ENCODE results near the gene CALY.

The CALY gene

DNA sequence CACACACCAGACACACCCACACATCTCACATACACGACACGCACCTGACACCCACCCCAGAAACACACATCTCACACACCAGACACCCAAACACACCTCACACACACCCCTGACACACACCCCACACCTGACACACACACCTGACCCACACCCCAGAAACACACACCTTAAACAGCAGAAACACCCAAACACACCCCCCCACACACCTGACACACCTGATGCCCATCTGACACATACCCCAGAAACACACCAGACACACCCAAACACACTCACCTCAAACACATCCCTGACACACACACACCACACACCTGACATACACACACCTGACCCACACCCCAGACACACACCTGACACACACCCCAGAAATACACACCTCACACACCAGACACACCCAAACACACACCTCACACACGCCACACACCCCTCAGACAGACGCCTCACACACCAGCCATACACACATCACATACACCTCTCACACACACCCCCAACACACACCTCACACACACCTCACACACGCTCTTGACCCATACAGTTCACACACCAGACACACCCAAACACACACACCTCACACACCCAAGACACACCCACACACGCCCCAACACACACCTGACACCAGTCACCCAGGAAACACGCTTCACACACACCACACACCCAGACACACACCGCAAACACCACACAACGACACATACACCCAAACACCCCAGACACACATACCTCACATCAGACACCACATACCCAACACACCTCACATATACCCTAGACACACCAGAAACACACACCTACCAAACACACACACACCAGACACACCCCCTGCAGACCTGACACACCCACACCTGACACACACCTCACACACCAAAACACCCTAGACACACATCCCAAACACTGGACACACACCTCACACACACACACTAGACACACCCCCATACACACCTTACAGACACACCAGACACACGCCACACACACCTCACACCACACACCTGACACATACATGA lies 1.7 kb upstream of the CALY start:
- ChIA-PET CTCF (no interaction called here), POLR2A (no interaction called here)
- TF ChIP-seq ARNT (IDR thresholded peaks at IDR 0.05) (no peak), TARDBP (IDR thresholded peaks at IDR 0.05) (peak; percentile 38; the same call in 1 of the 2 replicates), HDGF (IDR thresholded peaks at IDR 0.05; ENCODE audit: borderline replicate concordance) (no peak)
- DNase-seq (ENCODE audit: extremely low spot score), result no peak

GRCh38 chr10:133337370-133337725 lies 652 bp upstream of the CALY start:
- DNase-seq (ENCODE audit: extremely low spot score), result no peak
- ChIA-PET CTCF (no interaction called here), POLR2A (no interaction called here)
- TF ChIP-seq ARNT (IDR thresholded peaks at IDR 0.05) (no peak), ZNF384 (IDR thresholded peaks at IDR 0.05) (no peak), NFRKB (IDR thresholded peaks at IDR 0.05) (no peak), FOXK2 (IDR thresholded peaks at IDR 0.05) (no peak), FOXM1 (IDR thresholded peaks at IDR 0.05; ENCODE audit: borderline replicate concordance) (no peak), LEF1 (IDR thresholded peaks at IDR 0.05; ENCODE audit: borderline replicate concordance) (no peak), HDGF (IDR thresholded peaks at IDR 0.05; ENCODE audit: borderline replicate concordance) (no peak), SP1 (IDR thresholded peaks at IDR 0.05) (no peak), ELF4 (IDR thresholded peaks at IDR 0.05) (no peak)

DNA sequence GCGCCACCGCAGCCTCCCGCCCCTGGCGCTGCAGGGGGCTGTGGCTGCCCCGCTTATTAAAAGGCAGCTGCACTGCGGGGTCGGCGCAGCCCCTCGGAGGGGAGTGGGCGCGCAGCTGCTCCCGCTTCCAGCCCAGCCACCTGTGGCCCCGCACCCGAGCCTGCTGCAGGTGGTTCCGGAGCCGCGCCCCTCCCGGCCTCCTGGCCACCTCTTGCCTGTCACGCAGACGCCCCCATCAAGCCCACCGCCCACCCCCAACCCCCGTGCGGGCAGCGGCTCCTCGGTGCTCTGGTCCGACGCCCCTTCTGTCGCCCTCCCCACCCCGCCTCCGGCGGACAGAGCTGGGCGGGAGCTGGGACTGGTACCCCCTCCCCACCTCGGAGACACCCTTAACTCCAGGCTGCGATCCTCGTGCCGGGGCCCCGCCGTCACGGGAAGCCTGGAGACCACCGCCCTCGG lies 549 bp downstream of the CALY start:
- POLR2A ChIA-PET, result no interaction called here
- TF ChIP-seq NFRKB (IDR thresholded peaks at IDR 0.05) (no peak), PKNOX1 (IDR thresholded peaks at IDR 0.05) (no peak), SP1 (IDR thresholded peaks at IDR 0.05) (no peak), FOXA1 (IDR thresholded peaks at IDR 0.05) (no peak)
- CTCF ChIA-PET, result interaction anchor here (0.5 to 1.1 kb wide), 2 partner anchors 25 to 29 kb away, joined by 3 read pairs; no protein-coding TSS in a partner anchor
- DNase-seq (ENCODE audit: extremely low spot score), result no peak

- TF ChIP-seq L3MBTL2 (conservative IDR thresholded peaks at IDR 0.05) (no peak), CTBP1 (IDR thresholded peaks at IDR 0.05; ENCODE audit: borderline replicate concordance) (no peak), HDGF (IDR thresholded peaks at IDR 0.05; ENCODE audit: borderline replicate concordance) (no peak), LEF1 (IDR thresholded peaks at IDR 0.05; ENCODE audit: borderline replicate concordance) (no peak), ARNT (IDR thresholded peaks at IDR 0.05) (no peak), BHLHE40 (IDR thresholded peaks at IDR 0.05; ENCODE audit: borderline replicate concordance) (no peak), FOXA1 (IDR thresholded peaks at IDR 0.05) (no peak), SUZ12 (IDR thresholded peaks at IDR 0.05) (no peak), ELF4 (IDR thresholded peaks at IDR 0.05) (no peak), PKNOX1 (IDR thresholded peaks at IDR 0.05) (no peak), NFRKB (IDR thresholded peaks at IDR 0.05) (no peak), ZNF384 (IDR thresholded peaks at IDR 0.05) (no peak), FOXK2 (IDR thresholded peaks at IDR 0.05) (no peak), TARDBP (IDR thresholded peaks at IDR 0.05) (no peak), FOXM1 (IDR thresholded peaks at IDR 0.05; ENCODE audit: borderline replicate concordance) (no peak), SP1 (IDR thresholded peaks at IDR 0.05) (no peak)
- ChIA-PET CTCF (interaction anchor here (0.5 to 1.1 kb wide), 2 partner anchors 25 to 28 kb away, joined by 3 read pairs; no protein-coding TSS in a partner anchor), POLR2A (no interaction called here)
- DNase-seq (ENCODE audit: extremely low spot score), result peak; percentile 61
These were observed 1.2 kb downstream of the CALY start for GRCh38 chr10:133335246-133336117.

- TF ChIP-seq SP1 (IDR thresholded peaks at IDR 0.05) (no peak), NFRKB (IDR thresholded peaks at IDR 0.05) (no peak), HDGF (IDR thresholded peaks at IDR 0.05; ENCODE audit: borderline replicate concordance) (no peak), ARNT (IDR thresholded peaks at IDR 0.05) (no peak), CTBP1 (IDR thresholded peaks at IDR 0.05; ENCODE audit: borderline replicate concordance) (no peak), LEF1 (IDR thresholded peaks at IDR 0.05; ENCODE audit: borderline replicate concordance) (no peak), FOXM1 (IDR thresholded peaks at IDR 0.05; ENCODE audit: borderline replicate concordance) (no peak), BHLHE40 (IDR thresholded peaks at IDR 0.05; ENCODE audit: borderline replicate concordance) (no peak)
- peak; percentile 57 for DNase-seq (ENCODE audit: extremely low spot score)
- ChIA-PET CTCF (no interaction called here), POLR2A (no interaction called here)
These were observed 2.0 kb downstream of the CALY start for GRCh38 chr10:133334503-133335245.
